Karpas-422 (cell line): Measurements from ENCODE around the gene STRA6. TPM values are rescaled to one million over a fixed set of nuclear protein-coding genes. Genes with fewer than 3 reads are reported as not detected.

Source experiments
- DNase-seq: peaks from one replicate; pipeline ENCODE4 v3.0.0-alpha.2; 2015
- H2AFZ ChIP-seq: fragments of 200-600 bp; sonication (generic); 2 replicates; pipeline ENCODE4 v1.6.1; 2014; ENCODE audit warnings: antibody characterized with exemption, low read length, mixed read lengths
- H3K27ac ChIP-seq: fragments of 200-600 bp; sonication (generic); 2 replicates; pipeline ENCODE4 v1.5.1; 2014; ENCODE audit warnings: mild to moderate bottlenecking, low read length, moderate library complexity
- H3K27me3 ChIP-seq: fragments of 200-600 bp; sonication (generic); 2 replicates; pipeline ENCODE4 v1.6.1; 2014; ENCODE audit warnings: low read length, mixed read lengths
- H3K36me3 ChIP-seq: fragments of 200-600 bp; sonication (generic); 2 replicates; pipeline ENCODE4 v1.6.1; 2014; ENCODE audit warnings: low read length, mixed read lengths; ENCODE audit not compliant: insufficient read depth
- H3K4me1 ChIP-seq: fragments of 200-600 bp; sonication (generic); 2 replicates; pipeline ENCODE4 v1.6.1; 2014; ENCODE audit warnings: mild to moderate bottlenecking, low read length, mixed read lengths
- H3K4me2 ChIP-seq: fragments of 200-600 bp; sonication (generic); 2 replicates; pipeline ENCODE4 v1.6.1; 2014; ENCODE audit warnings: low read length, low read depth, mild to moderate bottlenecking; ENCODE audit not compliant: poor library complexity, severe bottlenecking
- H3K4me3 ChIP-seq: fragments of 200-600 bp; sonication (generic); 2 replicates; pipeline ENCODE4 v1.5.1; 2014; ENCODE audit warnings: mild to moderate bottlenecking, antibody characterized with exemption, low read length, mixed read lengths
- H3K79me2 ChIP-seq: fragments of 200-600 bp; sonication (generic); 2 replicates; pipeline ENCODE4 v1.6.1; 2014; ENCODE audit warnings: mild to moderate bottlenecking, low read length, mixed read lengths
- H3K9ac ChIP-seq: fragments of 200-600 bp; sonication (generic); 2 replicates; pipeline ENCODE4 v1.6.0; 2014; ENCODE audit warnings: low read length
- H3K9me2 ChIP-seq: fragments of 200-600 bp; sonication (generic), shearing (Covaris generic); replicated peaks from 2 replicates; pipeline ENCODE4 v1.6.0; 2014; ENCODE audit warnings: mild to moderate bottlenecking, low read length, moderate library complexity; ENCODE audit not compliant: insufficient read depth
- H3K9me3 ChIP-seq: fragments of 300-700, 200-600 bp; sonication (generic); 2 replicates; pipeline ENCODE4 v1.6.1; 2014; ENCODE audit warnings: low read length, mixed read lengths
- H4K20me1 ChIP-seq: fragments of 200-600 bp; sonication (generic); 2 replicates; pipeline ENCODE4 v1.6.1; 2014; ENCODE audit warnings: mild to moderate bottlenecking, antibody characterized with exemption, low read length, low read depth; ENCODE audit not compliant: insufficient read depth
- total RNA-seq: library from RNA; depleted of rRNA; stranded (reverse); fragments of >200 nt; shearing (Covaris generic); gene quantifications from 2 replicates; pipeline ENCODE4 v1.2.3, GENCODE V29; 2014; ENCODE audit warnings: low replicate concordance

STRA6 gene
- total RNA-seq, 1 experiment from 2014 or later, result not detected

DNA sequence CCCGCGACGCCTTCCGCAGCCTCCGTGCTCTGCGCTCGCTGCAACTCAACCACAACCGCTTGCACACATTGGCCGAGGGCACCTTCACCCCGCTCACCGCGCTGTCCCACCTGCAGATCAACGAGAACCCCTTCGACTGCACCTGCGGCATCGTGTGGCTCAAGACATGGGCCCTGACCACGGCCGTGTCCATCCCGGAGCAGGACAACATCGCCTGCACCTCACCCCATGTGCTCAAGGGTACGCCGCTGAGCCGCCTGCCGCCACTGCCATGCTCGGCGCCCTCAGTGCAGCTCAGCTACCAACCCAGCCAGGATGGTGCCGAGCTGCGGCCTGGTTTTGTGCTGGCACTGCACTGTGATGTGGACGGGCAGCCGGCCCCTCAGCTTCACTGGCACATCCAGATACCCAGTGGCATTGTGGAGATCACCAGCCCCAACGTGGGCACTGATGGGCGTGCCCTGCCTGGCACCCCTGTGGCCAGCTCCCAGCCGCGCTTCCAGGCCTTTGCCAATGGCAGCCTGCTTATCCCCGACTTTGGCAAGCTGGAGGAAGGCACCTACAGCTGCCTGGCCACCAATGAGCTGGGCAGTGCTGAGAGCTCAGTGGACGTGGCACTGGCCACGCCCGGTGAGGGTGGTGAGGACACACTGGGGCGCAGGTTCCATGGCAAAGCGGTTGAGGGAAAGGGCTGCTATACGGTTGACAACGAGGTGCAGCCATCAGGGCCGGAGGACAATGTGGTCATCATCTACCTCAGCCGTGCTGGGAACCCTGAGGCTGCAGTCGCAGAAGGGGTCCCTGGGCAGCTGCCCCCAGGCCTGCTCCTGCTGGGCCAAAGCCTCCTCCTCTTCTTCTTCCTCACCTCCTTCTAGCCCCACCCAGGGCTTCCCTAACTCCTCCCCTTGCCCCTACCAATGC lies 27.1 kb downstream of the STRA6 start:
- H3K27me3 ChIP-seq, result no peaks in the 10 kb centered on the region
- no peaks in the 10 kb centered on the region for H3K4me1 ChIP-seq
- H3K36me3 ChIP-seq, result no peaks in the 10 kb centered on the region
- H3K9me2 ChIP-seq, result no peaks in the 10 kb centered on the region
- no peak overlapping the region for H3K27ac ChIP-seq
- H3K9me3 ChIP-seq, result no peaks in the 10 kb centered on the region
- H3K4me2 ChIP-seq, result no peak overlapping the region
- H3K79me2 ChIP-seq, result no peaks in the 10 kb centered on the region
- no peak overlapping the region for H3K9ac ChIP-seq
- H3K4me3 ChIP-seq, result no peak overlapping the region
- no peaks in the 10 kb centered on the region; the same call in 1 of the 2 replicates for H4K20me1 ChIP-seq
- no peak overlapping the region for H2AFZ ChIP-seq
- DNase-seq, result no peak

- Histone ChIP-seq H3K4me2 (no peak overlapping the region), H3K9ac (no peak overlapping the region), H2AFZ (no peak overlapping the region), H3K27ac (no peak overlapping the region), H3K79me2 (no peaks in the 10 kb centered on the region), H3K27me3 (no peaks in the 10 kb centered on the region), H3K36me3 (no peaks in the 10 kb centered on the region), H3K9me2 (no peaks in the 10 kb centered on the region), H3K4me1 (no peaks in the 10 kb centered on the region), H3K4me3 (no peak overlapping the region), H3K9me3 (no peaks in the 10 kb centered on the region), H4K20me1 (no peaks in the 10 kb centered on the region; the same call in 1 of the 2 replicates)
- DNase-seq, result no peak
Observed at GRCh38 chr15:74174958-74175253, 27.7 kb downstream of the STRA6 start.

- no peak for DNase-seq
- Histone ChIP-seq H3K27me3 (no peaks in the 10 kb centered on the region), H3K36me3 (no peaks in the 10 kb centered on the region), H3K27ac (no peak overlapping the region), H3K9me2 (no peaks in the 10 kb centered on the region), H3K9ac (no peak overlapping the region), H3K4me3 (no peak overlapping the region), H2AFZ (no peak overlapping the region), H3K4me1 (no peaks in the 10 kb centered on the region), H3K4me2 (no peak overlapping the region), H3K79me2 (no peaks in the 10 kb centered on the region), H3K9me3 (no peaks in the 10 kb centered on the region), H4K20me1 (no peaks in the 10 kb centered on the region; the same call in 1 of the 2 replicates)
Observed at GRCh38 chr15:74174219-74174957, 28.2 kb downstream of the STRA6 start.

- no peak for DNase-seq
- Histone ChIP-seq H3K27me3 (no peaks in the 10 kb centered on the region), H3K79me2 (no peaks in the 10 kb centered on the region), H3K9ac (no peak within 1 kb of the TSS), H3K4me3 (no peak within 1 kb of the TSS), H3K9me3 (no peaks in the 10 kb centered on the region), H3K4me1 (no peaks in the 10 kb centered on the region), H3K36me3 (no peaks in the 10 kb centered on the region), H3K27ac (no peak within 1 kb of the TSS), H2AFZ (no peak within 1 kb of the TSS), H3K9me2 (no peaks in the 10 kb centered on the region), H3K4me2 (no peak within 1 kb of the TSS), H4K20me1 (no peaks in the 10 kb centered on the region; the same call in 1 of the 2 replicates)
Observed at GRCh38 chr15:74173380-74174218, 29.0 kb downstream of the STRA6 start, which contains the start of gene ISLR. ISLR (plus strand) TSS chr15:74173710; CDS start chr15:74174859, 1,149 bp downstream.

- Histone ChIP-seq H4K20me1 (no peaks in the 10 kb centered on the region; the same call in 1 of the 2 replicates), H3K4me2 (no peak overlapping the region), H3K9me2 (no peaks in the 10 kb centered on the region), H3K36me3 (no peaks in the 10 kb centered on the region), H3K79me2 (no peaks in the 10 kb centered on the region), H3K27ac (no peak overlapping the region), H3K27me3 (no peaks in the 10 kb centered on the region), H3K9ac (no peak overlapping the region), H3K9me3 (no peaks in the 10 kb centered on the region), H2AFZ (no peak overlapping the region), H3K4me3 (no peak overlapping the region), H3K4me1 (no peaks in the 10 kb centered on the region)
- DNase-seq, result no peak
Observed at GRCh38 chr15:74172701-74173379, 29.7 kb downstream of the STRA6 start.

- no peaks in the 10 kb centered on the region; the same call in 1 of the 2 replicates for H4K20me1 ChIP-seq
- DNase-seq, result no peak
- no peak overlapping the region for H3K27ac ChIP-seq
- H3K27me3 ChIP-seq, result no peaks in the 10 kb centered on the region
- H3K4me3 ChIP-seq, result no peak overlapping the region
- H3K9ac ChIP-seq, result no peak overlapping the region
- H2AFZ ChIP-seq, result no peak overlapping the region
- H3K36me3 ChIP-seq, result no peaks in the 10 kb centered on the region
- H3K9me2 ChIP-seq, result no peaks in the 10 kb centered on the region
- no peaks in the 10 kb centered on the region for H3K79me2 ChIP-seq
- H3K9me3 ChIP-seq, result no peaks in the 10 kb centered on the region
- H3K4me1 ChIP-seq, result no peaks in the 10 kb centered on the region
- H3K4me2 ChIP-seq, result no peak overlapping the region
Observed at GRCh38 chr15:74171965-74172541, 30.5 kb downstream of the STRA6 start.

- no peaks in the 10 kb centered on the region; the same call in 1 of the 2 replicates for H4K20me1 ChIP-seq
- H2AFZ ChIP-seq, result no peak overlapping the region
- H3K9me2 ChIP-seq, result no peaks in the 10 kb centered on the region
- no peak overlapping the region for H3K27ac ChIP-seq
- no peaks in the 10 kb centered on the region for H3K36me3 ChIP-seq
- H3K4me2 ChIP-seq, result no peak overlapping the region
- no peaks in the 10 kb centered on the region for H3K27me3 ChIP-seq
- H3K4me3 ChIP-seq, result no peak overlapping the region
- no peak overlapping the region for H3K9ac ChIP-seq
- no peaks in the 10 kb centered on the region for H3K4me1 ChIP-seq
- DNase-seq, result no peak
- H3K9me3 ChIP-seq, result no peaks in the 10 kb centered on the region
- H3K79me2 ChIP-seq, result no peaks in the 10 kb centered on the region
Observed at GRCh38 chr15:74170875-74171578, 31.6 kb downstream of the STRA6 start.
